ENCODE data around the gene CAMK2D. TPM values are rescaled to one million over a fixed set of nuclear protein-coding genes. Genes with fewer than 3 reads are reported as not detected.

CAMK2D gene
- total RNA-seq, 1 donor, result 378 TPM

- DNase-seq (ENCODE audit: low read depth), result no peak
- TF ChIP-seq CTCF (IDR thresholded peaks at IDR 0.05; ENCODE audit: insufficient read depth, low read length), result no peak
- H3K4me3 ChIP-seq (ENCODE audit: low read depth, low read length), result no peak overlapping the region
Measured at GRCh38 chr4:113776679-113777078, 15.1 kb upstream of the CAMK2D start.

GRCh38 chr4:113776016-113776415 lies 14.5 kb upstream of the CAMK2D start:
- H3K4me3 ChIP-seq (ENCODE audit: low read depth, low read length), result no peak overlapping the region
- TF ChIP-seq CTCF (IDR thresholded peaks at IDR 0.05; ENCODE audit: insufficient read depth, low read length), result no peak
- no peak for DNase-seq (ENCODE audit: low read depth)

GRCh38 chr4:113773756-113774155 lies 12.2 kb upstream of the CAMK2D start:
- TF ChIP-seq CTCF (IDR thresholded peaks at IDR 0.05; ENCODE audit: insufficient read depth, low read length), result no peak
- no peak overlapping the region for H3K4me3 ChIP-seq (ENCODE audit: low read depth, low read length)
- DNase-seq (ENCODE audit: low read depth), result no peak

GRCh38 chr4:113773014-113773413 lies 11.5 kb upstream of the CAMK2D start:
- DNase-seq (ENCODE audit: low read depth), result no peak
- TF ChIP-seq CTCF (IDR thresholded peaks at IDR 0.05; ENCODE audit: insufficient read depth, low read length), result no peak

GRCh38 chr4:113772319-113772718 lies 10.8 kb upstream of the CAMK2D start:
- H3K4me3 ChIP-seq (ENCODE audit: low read depth, low read length), result no peak overlapping the region
- TF ChIP-seq CTCF (IDR thresholded peaks at IDR 0.05; ENCODE audit: insufficient read depth, low read length), result no peak
- no peak for DNase-seq (ENCODE audit: low read depth)

More at GRCh38 chr4:113773014-113773413, 11.5 kb upstream of the CAMK2D start:
- H3K4me3 ChIP-seq (ENCODE audit: low read depth, low read length), result no peak overlapping the region

- no peak for DNase-seq (ENCODE audit: low read depth)
- H3K4me3 ChIP-seq (ENCODE audit: low read depth, low read length), result no peak overlapping the region
- no peak for TF ChIP-seq CTCF (IDR thresholded peaks at IDR 0.05; ENCODE audit: insufficient read depth, low read length)
Measured at GRCh38 chr4:113769744-113770143, 8.2 kb upstream of the CAMK2D start.

DNA sequence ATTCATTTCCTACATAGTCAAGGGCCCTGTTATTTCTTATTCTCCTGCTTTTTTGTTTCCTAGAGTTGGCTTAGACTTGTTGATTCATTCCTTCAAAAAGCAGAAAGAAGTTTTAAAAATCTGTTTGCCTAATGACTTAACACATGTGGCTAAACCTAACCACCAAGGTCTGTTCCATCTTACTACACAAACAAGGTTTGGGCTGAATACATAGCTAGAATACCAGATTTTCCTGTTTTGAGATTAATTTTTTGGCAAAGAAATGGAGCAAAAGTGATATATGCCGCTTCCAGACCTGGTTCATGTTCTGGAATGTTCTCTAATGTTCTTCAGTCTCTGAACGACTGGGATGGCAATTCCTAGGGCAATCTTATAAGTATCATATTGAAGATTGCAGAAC lies 7.4 kb upstream of the CAMK2D start:
- no peak for TF ChIP-seq CTCF (IDR thresholded peaks at IDR 0.05; ENCODE audit: insufficient read depth, low read length)
- DNase-seq (ENCODE audit: low read depth), result no peak
- H3K4me3 ChIP-seq (ENCODE audit: low read depth, low read length), result no peak overlapping the region

Measured in fibroblast of the aortic adventitia (primary cell).